NCI-H510A (cell line): ENCODE measurements around the gene RNF125.
"Not testable (repeated sequence)": the region's sequence is repeated elsewhere in the genome, so short reads cannot be mapped to it uniquely, and the experiment has no call there.

Experiments
- DNase-seq: peaks from one replicate; lab custom pipeline; 2025; lab: John Stamatoyannopoulos, UW

RNF125 gene

GRCh38 chr18:32018331-32019250 is at the start of gene RNF125:
Gene RNF125, plus strand, starts transcription at chr18:32018825. Its CDS starts 39 bp downstream, at chr18:32018864.
- peak; percentile 98 for DNase-seq

GRCh38 chr18:31970617-31971016 is 48.0 kb upstream of the RNF125 start:
- DNase-seq: no peak

- DNase-seq: no peak
Measured at GRCh38 chr18:31973929-31974546, 44.6 kb upstream of the RNF125 start.

GRCh38 chr18:31976242-31976641 is 42.4 kb upstream of the RNF125 start:
- DNase-seq: no peak

GRCh38 chr18:31977270-31977872 is 41.3 kb upstream of the RNF125 start:
- no peak for DNase-seq

- DNase-seq: no peak
Measured at GRCh38 chr18:31978616-31979015, 40.0 kb upstream of the RNF125 start.

GRCh38 chr18:31979714-31980113 is 38.9 kb upstream of the RNF125 start:
- DNase-seq: no peak

GRCh38 chr18:31980863-31981262 is 37.8 kb upstream of the RNF125 start:
- DNase-seq: no peak

- DNase-seq: no peak
Measured at GRCh38 chr18:31983020-31983419, 35.6 kb upstream of the RNF125 start.

- DNase-seq: no peak
Measured at GRCh38 chr18:31983976-31984375, 34.6 kb upstream of the RNF125 start.

GRCh38 chr18:31990823-31991222 is 27.8 kb upstream of the RNF125 start:
- no peak for DNase-seq

- no peak for DNase-seq
Measured at GRCh38 chr18:31996007-31996406, 22.6 kb upstream of the RNF125 start.

GRCh38 chr18:31998880-31999412 is 19.7 kb upstream of the RNF125 start:
- DNase-seq: no peak

GRCh38 chr18:32001141-32001540 is 17.5 kb upstream of the RNF125 start:
- DNase-seq: not testable (repeated sequence)

- not testable (repeated sequence) for DNase-seq
Measured at GRCh38 chr18:32003822-32004221, 14.8 kb upstream of the RNF125 start.

- DNase-seq: no peak
Measured at GRCh38 chr18:32010124-32010721, 8.4 kb upstream of the RNF125 start.

GRCh38 chr18:32011193-32011592 is 7.4 kb upstream of the RNF125 start:
- DNase-seq: no peak

GRCh38 chr18:32019251-32019948 is 775 bp downstream of the RNF125 start:
- peak; percentile 67 for DNase-seq

- peak; percentile 14 for DNase-seq
Measured at GRCh38 chr18:32019949-32020625, 1.5 kb downstream of the RNF125 start.

- no peak for DNase-seq
Measured at GRCh38 chr18:32021756-32022564, 3.3 kb downstream of the RNF125 start.
